Right renal pelvis (tissue), 4 donors: ENCODE data around the gene CLEC19A. TPM values are rescaled to one million over a fixed set of nuclear protein-coding genes. Genes with fewer than 3 reads are reported as not detected.
A peak's percentile ranks its signal among the peaks of the same experiment; 100 is the strongest.

Source experiments
- DNase-seq, 4 donors: peaks; one replicate each; pipeline ENCODE4 v3.0.0-alpha.2; 2013; ENCODE audit warnings: low read depth in 4 of 4, low spot score in 3 of 4, missing footprints in 1 of 4
- polyA plus RNA-seq, 4 donors: library from polyadenylated mRNA; unstranded; fragments of 120-200 nt; gene quantifications; one replicate each; pipeline ENCODE4 v1.2.1, GENCODE V29; 2013; ENCODE audit not compliant: insufficient read length in 4 of 4

Gene CLEC19A
- polyA plus RNA-seq = under 1 TPM in 1 of 4 donors, not detected in 3; 0.04 TPM

GRCh38 chr16:19285431-19285830, at the start of gene CLEC19A:
Gene CLEC19A, plus strand, starts transcription at chr16:19285731. Its CDS starts 121 bp downstream, at chr16:19285852.
- DNase-seq = no peak

GRCh38 chr16:19235886-19236285, 49.6 kb upstream of the CLEC19A start:
- no peak for DNase-seq

GRCh38 chr16:19236561-19237209, 48.8 kb upstream of the CLEC19A start:
- no peak for DNase-seq

GRCh38 chr16:19238406-19238805, 47.1 kb upstream of the CLEC19A start:
- DNase-seq = no peak

- DNase-seq = no peak
Measured at GRCh38 chr16:19239511-19240155, 45.9 kb upstream of the CLEC19A start.

GRCh38 chr16:19240494-19240893, 45.0 kb upstream of the CLEC19A start:
- no peak for DNase-seq

- no peak for DNase-seq
Measured at GRCh38 chr16:19241512-19241911, 44.0 kb upstream of the CLEC19A start.

GRCh38 chr16:19242186-19242585, 43.3 kb upstream of the CLEC19A start:
- DNase-seq = no peak

GRCh38 chr16:19242987-19243575, 42.5 kb upstream of the CLEC19A start:
- DNase-seq = no peak

GRCh38 chr16:19245326-19245925, 40.1 kb upstream of the CLEC19A start:
- DNase-seq = no peak

- no peak for DNase-seq
Measured at GRCh38 chr16:19252904-19253303, 32.6 kb upstream of the CLEC19A start.

- no peak for DNase-seq
Measured at GRCh38 chr16:19254611-19255010, 30.9 kb upstream of the CLEC19A start.

- DNase-seq = no peak
Measured at GRCh38 chr16:19264123-19264673, 21.3 kb upstream of the CLEC19A start.

GRCh38 chr16:19265380-19265930, 20.1 kb upstream of the CLEC19A start:
- no peak for DNase-seq

- no peak for DNase-seq
Measured at GRCh38 chr16:19266774-19267173, 18.8 kb upstream of the CLEC19A start.

GRCh38 chr16:19269098-19269497, 16.4 kb upstream of the CLEC19A start:
- no peak for DNase-seq

- DNase-seq = no peak
Measured at GRCh38 chr16:19274165-19274797, 11.2 kb upstream of the CLEC19A start.

GRCh38 chr16:19278403-19278802, 7.1 kb upstream of the CLEC19A start:
- no peak for DNase-seq

- peak in 1 of 4 donors; percentile 19 for DNase-seq
Measured at GRCh38 chr16:19281246-19281645, 4.3 kb upstream of the CLEC19A start.

GRCh38 chr16:19282101-19282500, 3.4 kb upstream of the CLEC19A start:
- no peak for DNase-seq
